Suprapubic skin (tissue), 4 donors: ENCODE measurements around the gene SRP9.

Source experiments
- POLR2A ChIP-seq, 2 donors: fragments of 450-650 bp; IDR thresholded peaks; one replicate each; pipeline ENCODE4 v1.6.1; 2017; ENCODE audit warnings: antibody characterized with exemption in 2 of 2, mild to moderate bottlenecking in 2 of 2, moderate library complexity in 2 of 2
- POLR2AphosphoS5 ChIP-seq, 3 donors: sonication (generic); formaldehyde crosslinking; IDR thresholded peaks; one replicate each; pipeline ENCODE4 v1.6.1; 2017; ENCODE audit warnings: antibody characterized with exemption in 3 of 3
- TF ChIP-seq, protein P1 (sequence below), 2 donors: fragments of 200-600 bp in 1 of 2; fragments of 450-650 bp in 1 of 2; sonication (generic) in 1 of 2; IDR thresholded peaks; one replicate each; pipeline ENCODE4 v1.5.1; 2016 to 2019; ENCODE audit warnings: antibody characterized with exemption in 2 of 2, mild to moderate bottlenecking in 1 of 2, moderate library complexity in 1 of 2

DNA sequence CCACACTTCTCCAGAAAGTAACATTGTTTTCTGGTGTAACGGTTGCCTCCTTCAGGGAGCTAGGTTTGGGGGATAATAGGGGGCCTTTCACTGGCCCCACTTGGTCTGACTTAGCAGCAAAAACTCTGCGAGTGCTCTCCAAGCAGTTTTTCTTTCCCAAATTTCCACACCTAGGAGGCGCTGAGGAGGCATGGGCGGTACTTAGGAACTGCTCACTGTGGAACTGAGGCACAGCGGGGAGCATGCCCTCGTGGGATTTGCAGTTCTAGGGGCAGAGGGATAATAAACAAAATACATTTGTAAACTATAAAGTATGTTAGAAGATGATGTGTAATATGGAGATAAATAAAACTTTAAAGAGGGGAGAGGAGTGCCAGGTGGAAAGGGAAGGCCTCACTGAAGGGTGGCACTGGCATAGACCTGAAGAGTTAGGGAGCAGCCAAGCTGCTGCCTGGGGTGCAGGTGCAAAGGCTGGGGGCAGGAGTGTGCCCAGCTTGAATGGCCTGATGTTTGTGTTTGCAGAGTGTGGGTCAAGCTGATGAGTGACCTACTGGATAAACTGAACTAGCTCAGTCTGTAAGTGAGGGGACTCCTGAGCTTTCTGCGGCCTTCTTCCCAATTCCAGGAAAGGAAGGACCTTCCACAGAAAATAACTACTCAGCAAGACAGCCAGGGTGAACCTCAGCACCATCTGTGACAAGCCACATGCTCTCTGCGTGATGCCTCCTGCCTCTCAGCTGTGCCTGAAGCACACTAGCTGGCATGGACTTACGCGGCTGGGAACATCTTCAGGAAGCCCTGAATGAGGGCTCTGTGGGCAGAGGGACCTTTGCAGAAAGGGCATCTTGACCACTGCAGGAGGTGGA lies 34.2 kb downstream of the SRP9 start:
- TF ChIP-seq, protein P1, sequence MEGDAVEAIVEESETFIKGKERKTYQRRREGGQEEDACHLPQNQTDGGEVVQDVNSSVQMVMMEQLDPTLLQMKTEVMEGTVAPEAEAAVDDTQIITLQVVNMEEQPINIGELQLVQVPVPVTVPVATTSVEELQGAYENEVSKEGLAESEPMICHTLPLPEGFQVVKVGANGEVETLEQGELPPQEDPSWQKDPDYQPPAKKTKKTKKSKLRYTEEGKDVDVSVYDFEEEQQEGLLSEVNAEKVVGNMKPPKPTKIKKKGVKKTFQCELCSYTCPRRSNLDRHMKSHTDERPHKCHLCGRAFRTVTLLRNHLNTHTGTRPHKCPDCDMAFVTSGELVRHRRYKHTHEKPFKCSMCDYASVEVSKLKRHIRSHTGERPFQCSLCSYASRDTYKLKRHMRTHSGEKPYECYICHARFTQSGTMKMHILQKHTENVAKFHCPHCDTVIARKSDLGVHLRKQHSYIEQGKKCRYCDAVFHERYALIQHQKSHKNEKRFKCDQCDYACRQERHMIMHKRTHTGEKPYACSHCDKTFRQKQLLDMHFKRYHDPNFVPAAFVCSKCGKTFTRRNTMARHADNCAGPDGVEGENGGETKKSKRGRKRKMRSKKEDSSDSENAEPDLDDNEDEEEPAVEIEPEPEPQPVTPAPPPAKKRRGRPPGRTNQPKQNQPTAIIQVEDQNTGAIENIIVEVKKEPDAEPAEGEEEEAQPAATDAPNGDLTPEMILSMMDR (IDR thresholded peaks at IDR 0.05): peak in 1 of 2 donors; percentile 11
- TF ChIP-seq POLR2AphosphoS5 (IDR thresholded peaks at IDR 0.05) (no peak), POLR2A (IDR thresholded peaks at IDR 0.05) (no peak)
